ENCODE measurements around the gene CFAP119.

DNA sequence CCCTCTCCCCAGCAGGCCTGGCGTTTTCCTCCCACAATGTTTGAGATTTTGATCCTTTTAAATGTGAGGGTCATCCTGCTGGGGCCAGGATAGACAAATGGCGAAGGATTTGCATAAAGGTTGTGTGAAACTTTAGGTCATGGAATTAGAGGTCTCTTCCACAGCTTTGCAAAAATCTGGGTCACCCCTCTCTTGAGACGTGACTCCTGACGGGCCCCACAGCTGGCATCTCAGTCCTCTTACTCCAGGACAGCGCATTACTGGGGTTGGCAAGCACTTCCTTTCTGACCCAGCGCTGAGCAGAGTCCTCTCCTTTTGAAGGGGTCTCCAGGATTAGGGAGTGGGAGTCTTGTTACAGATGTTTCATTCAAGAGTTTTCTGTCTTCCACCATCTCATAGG lies 17.7 kb upstream of the CFAP119 start:
- TF ChIP-seq CBX8 (IDR thresholded peaks at IDR 0.05; ENCODE audit: borderline replicate concordance, extremely low read depth, low read depth, low read length, poor library complexity, severe bottlenecking) (no peak), TCF7L2 (IDR thresholded peaks at IDR 0.05; ENCODE audit: low read depth, low read length) (no peak), NR1H2 (CRISPR knock-in tag; IDR thresholded peaks at IDR 0.05) (no peak), MYNN (IDR thresholded peaks at IDR 0.05) (no peak), MYNN (CRISPR knock-in tag; IDR thresholded peaks at IDR 0.05) (no peak), RAD51 (IDR thresholded peaks at IDR 0.05; ENCODE audit: borderline replicate concordance, low read depth) (no peak), ZNF3 (CRISPR knock-in tag; IDR thresholded peaks at IDR 0.05) (no peak), IRF9 (tag; IDR thresholded peaks at IDR 0.05) (no peak), JUND (IDR thresholded peaks at IDR 0.05; ENCODE audit: borderline replicate concordance, low read depth, low read length) (no peak), JUND (tag; IDR thresholded peaks at IDR 0.05; ENCODE audit: borderline replicate concordance, low read depth, low read length) (no peak), SMARCC2 (IDR thresholded peaks at IDR 0.05; ENCODE audit: low read depth) (no peak), EZH2 (IDR thresholded peaks at IDR 0.05; ENCODE audit: borderline replicate concordance, low read depth, low read length) (no peak)

All from K562 (cell line).